Body of pancreas (tissue), 4 donors: Measurements from ENCODE around the gene GNAZ. TPM values are rescaled to one million over a fixed set of nuclear protein-coding genes. Genes with fewer than 3 reads are reported as not detected.

Experiments used
- ATAC-seq: fragments of 150-250 bp; one replicate; pipeline ENCODE4 v1.9.1; 2016
- DNase-seq, 4 donors: peaks; one replicate each; pipeline ENCODE4 v3.0.0-alpha.2; 2019
- H3K27ac ChIP-seq, 4 donors: fragments of 200-600 bp; sonication (generic); 1 replicate in 3 of 4; 2 replicates in 1 of 4; pipeline versions ENCODE4 v1.5.1 to v1.6.1; 2016 to 2019; ENCODE audit warnings: mild to moderate bottlenecking in 1 of 4, mixed read lengths in 1 of 4, moderate library complexity in 1 of 4
- H3K27me3 ChIP-seq, 2 donors: fragments of 200-600 bp; sonication (generic); one replicate each; pipeline ENCODE4 v1.6.0; 2016; ENCODE audit warnings: mild to moderate bottlenecking in 1 of 2
- H3K36me3 ChIP-seq, 2 donors: fragments of 200-600 bp; sonication (generic); replicated peaks in 1 of 2; 2 replicates each; pipeline ENCODE4 v1.5.1; 2016; ENCODE audit warnings: low read depth in 2 of 2; ENCODE audit not compliant: insufficient read depth in 1 of 2
- H3K4me1 ChIP-seq: fragments of 200-600 bp; sonication (generic); one replicate; pipeline ENCODE4 v1.6.0; 2016
- H3K4me3 ChIP-seq, 2 donors: fragments of 200-600 bp; sonication (generic); 1 replicate in 1 of 2; 2 replicates in 1 of 2; pipeline ENCODE4 v1.5.1; 2016 to 2019
- H3K9me3 ChIP-seq, 3 donors: fragments of 200-600 bp; sonication (generic); 1 replicate in 2 of 3; 2 replicates in 1 of 3; pipeline ENCODE4 v1.5.1; 2016
- POLR2A ChIP-seq, 3 donors: fragments of 450-650 bp; IDR thresholded peaks; one replicate each; pipeline ENCODE4 v1.6.1; 2016; ENCODE audit warnings: antibody characterized with exemption in 3 of 3, mild to moderate bottlenecking in 2 of 3
- WGBS, 2 donors: methylation state at CpG; one replicate each; pipeline ENCODE4 v1.1.5; 2017; 5-methylcytosine and 5-hydroxymethylcytosine counted together
- intact Hi-C: fragments of 100-400 bp; cut with DNase I; formaldehyde crosslinking; loops from one replicate; pipeline ENCODE4 v1.15.1; 2023
- total RNA-seq, 2 donors: library from RNA; depleted of rRNA; stranded (reverse); fragments of >200 nt; gene quantifications; one replicate each; pipeline ENCODE4 v1.1.0, GENCODE V29; 2016
- TF ChIP-seq, protein P1 (sequence below), 7 experiments: fragments of 450-650 bp in 4 of 7; fragments of 200-600 bp in 3 of 7; sonication (generic) in 3 of 7; IDR thresholded peaks; one replicate each; pipeline ENCODE4 v1.5.1; 2016 to 2019; ENCODE audit warnings: antibody characterized with exemption in 7 of 7

GNAZ gene
- total RNA-seq, 2 donors from 2014 or later = 0.33 to 2.3 TPM

GRCh38 chr22:23113847-23114720 lies 43.8 kb downstream of the GNAZ start:
- Histone ChIP-seq H3K27me3 (no peaks in the 10 kb centered on the region), H3K36me3 (no peaks in the 10 kb centered on the region), H3K9me3 (no peaks in the 10 kb centered on the region), H3K27ac (no peak overlapping the region), H3K4me3 (no peak overlapping the region), H3K4me1 (no peaks in the 10 kb centered on the region)
- no peak for TF ChIP-seq POLR2A (IDR thresholded peaks at IDR 0.05)
- TF ChIP-seq, protein P1, sequence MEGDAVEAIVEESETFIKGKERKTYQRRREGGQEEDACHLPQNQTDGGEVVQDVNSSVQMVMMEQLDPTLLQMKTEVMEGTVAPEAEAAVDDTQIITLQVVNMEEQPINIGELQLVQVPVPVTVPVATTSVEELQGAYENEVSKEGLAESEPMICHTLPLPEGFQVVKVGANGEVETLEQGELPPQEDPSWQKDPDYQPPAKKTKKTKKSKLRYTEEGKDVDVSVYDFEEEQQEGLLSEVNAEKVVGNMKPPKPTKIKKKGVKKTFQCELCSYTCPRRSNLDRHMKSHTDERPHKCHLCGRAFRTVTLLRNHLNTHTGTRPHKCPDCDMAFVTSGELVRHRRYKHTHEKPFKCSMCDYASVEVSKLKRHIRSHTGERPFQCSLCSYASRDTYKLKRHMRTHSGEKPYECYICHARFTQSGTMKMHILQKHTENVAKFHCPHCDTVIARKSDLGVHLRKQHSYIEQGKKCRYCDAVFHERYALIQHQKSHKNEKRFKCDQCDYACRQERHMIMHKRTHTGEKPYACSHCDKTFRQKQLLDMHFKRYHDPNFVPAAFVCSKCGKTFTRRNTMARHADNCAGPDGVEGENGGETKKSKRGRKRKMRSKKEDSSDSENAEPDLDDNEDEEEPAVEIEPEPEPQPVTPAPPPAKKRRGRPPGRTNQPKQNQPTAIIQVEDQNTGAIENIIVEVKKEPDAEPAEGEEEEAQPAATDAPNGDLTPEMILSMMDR (IDR thresholded peaks at IDR 0.05) = no peak
- DNase-seq (no peak), ATAC-seq (no peak)
- intact Hi-C loops = no loop called here
- WGBS, 2 donors = 75 to 79% methylated on average over 13 to 18 of the region's 18 CpGs

GRCh38 chr22:23114721-23115020 lies 44.4 kb downstream of the GNAZ start:
- Histone ChIP-seq H3K4me3 (no peak overlapping the region), H3K4me1 (no peaks in the 10 kb centered on the region), H3K27me3 (no peaks in the 10 kb centered on the region), H3K27ac (no peak overlapping the region), H3K36me3 (no peaks in the 10 kb centered on the region), H3K9me3 (no peaks in the 10 kb centered on the region)
- TF ChIP-seq, protein P1 (IDR thresholded peaks at IDR 0.05) = no peak
- TF ChIP-seq POLR2A (IDR thresholded peaks at IDR 0.05) = no peak
- ATAC-seq (no peak), DNase-seq (no peak)
- 100% methylated on average over 1 to 2 of the region's 2 CpGs for WGBS, 2 donors
- intact Hi-C loops = no loop called here

- ATAC-seq = no peak
- H3K4me3 ChIP-seq = no peak overlapping the region
- H3K36me3 ChIP-seq = no peaks in the 10 kb centered on the region
- H3K27me3 ChIP-seq = no peaks in the 10 kb centered on the region
- H3K4me1 ChIP-seq = no peaks in the 10 kb centered on the region
- no peaks in the 10 kb centered on the region for H3K9me3 ChIP-seq
- H3K27ac ChIP-seq = no peak overlapping the region
- no peak for TF ChIP-seq POLR2A (IDR thresholded peaks at IDR 0.05)
- TF ChIP-seq, protein P1 (IDR thresholded peaks at IDR 0.05) = no peak
- WGBS, 2 donors = 73 to 84% methylated on average over 7 of the region's 7 CpGs
- DNase-seq = no peak
- intact Hi-C loops = no loop called here
These were observed 45.0 kb downstream of the GNAZ start for GRCh38 chr22:23115369-23115768.

DNA sequence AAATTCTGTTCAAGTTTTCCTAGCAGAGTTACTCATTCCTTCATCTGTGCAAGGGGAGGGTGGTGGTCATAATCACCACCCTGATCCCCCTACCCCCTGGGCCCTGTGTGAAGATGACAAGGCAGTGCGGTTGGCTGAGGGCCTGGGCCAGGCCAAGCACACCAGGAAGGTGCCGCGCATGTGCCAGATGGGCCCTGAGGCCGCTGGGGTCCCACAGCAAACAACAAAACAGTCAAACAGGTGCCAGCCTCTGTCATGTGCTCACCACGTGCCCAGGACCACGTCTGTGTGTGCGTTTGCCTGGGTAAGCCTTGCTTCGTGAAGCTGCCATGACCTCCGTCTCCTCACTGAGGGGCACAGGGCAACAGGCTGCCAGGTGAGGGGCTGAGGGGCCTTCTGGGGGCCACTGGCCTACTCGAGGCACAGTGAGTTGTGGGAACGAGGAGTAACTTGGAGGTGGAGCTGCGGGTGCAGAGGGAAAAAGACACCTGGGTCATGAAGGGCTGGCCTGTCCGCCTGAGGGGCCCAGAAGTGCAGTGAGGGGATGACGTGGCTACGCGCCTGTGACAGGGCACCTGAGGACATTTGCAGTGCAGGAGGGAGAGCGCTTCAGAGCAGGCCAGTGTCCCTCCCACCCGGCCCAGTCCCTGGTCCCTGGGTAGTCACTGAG lies 45.6 kb downstream of the GNAZ start:
- Histone ChIP-seq H3K27me3 (no peaks in the 10 kb centered on the region), H3K9me3 (no peaks in the 10 kb centered on the region), H3K36me3 (no peaks in the 10 kb centered on the region), H3K27ac (no peak overlapping the region), H3K4me1 (no peaks in the 10 kb centered on the region), H3K4me3 (no peak overlapping the region)
- TF ChIP-seq, protein P1 (IDR thresholded peaks at IDR 0.05) = no peak
- TF ChIP-seq POLR2A (IDR thresholded peaks at IDR 0.05) = no peak
- WGBS, 2 donors = 73 to 81% methylated on average over 9 to 18 of the region's 18 CpGs
- intact Hi-C loops = no loop called here
- DNase-seq (no peak), ATAC-seq (no peak)
